CD14-positive monocyte (primary cell): Measurements from ENCODE around the gene VAMP5. TPM values are rescaled to one million over a fixed set of nuclear protein-coding genes. Genes with fewer than 3 reads are reported as not detected.

Experiments used
- DNase-seq, 3 donors: peaks; one replicate each; pipeline ENCODE4 v3.0.0-alpha.2; 2011 to 2022
- H2AFZ ChIP-seq: 2 replicates; pipeline ENCODE4 v1.6.0; 2012; ENCODE audit warnings: mild to moderate bottlenecking, low read depth, low read length, inconsistent platforms; ENCODE audit not compliant: insufficient read depth, poor library complexity, severe bottlenecking
- H3K27ac ChIP-seq, 2 donors: 1 replicate in 1 of 2; 2 replicates in 1 of 2; pipeline ENCODE4 v1.5.1; 2012 to 2013; ENCODE audit warnings: low read length in 2 of 2, control low read depth in 1 of 2, inconsistent platforms in 1 of 2, low read depth in 1 of 2, mild to moderate bottlenecking in 1 of 2
- H3K27me3 ChIP-seq, 2 donors: one replicate each; pipeline versions ENCODE4 v1.6.0 to v1.6.1; 2011 to 2013; ENCODE audit warnings: low read length in 2 of 2; ENCODE audit not compliant: control insufficient read depth in 2 of 2, insufficient read depth in 2 of 2
- H3K36me3 ChIP-seq, 2 donors: replicated peaks in 1 of 2; 1 replicate in 1 of 2; 2 replicates in 1 of 2; pipeline versions ENCODE4 v1.5.1 to v1.6.1; 2012 to 2013; ENCODE audit warnings: low read length in 2 of 2, control low read depth in 1 of 2, inconsistent platforms in 1 of 2, mild to moderate bottlenecking in 1 of 2; ENCODE audit not compliant: insufficient read depth in 2 of 2, control insufficient read depth in 1 of 2
- H3K4me1 ChIP-seq, 2 donors: 1 replicate in 1 of 2; 2 replicates in 1 of 2; pipeline versions ENCODE4 v1.5.1 to v1.6.1; 2012 to 2013; ENCODE audit warnings: low read length in 2 of 2, control low read depth in 1 of 2, inconsistent platforms in 1 of 2, mild to moderate bottlenecking in 1 of 2, moderate library complexity in 1 of 2; ENCODE audit not compliant: insufficient read depth in 2 of 2, control insufficient read depth in 1 of 2
- H3K4me2 ChIP-seq: replicated peaks from 2 replicates; pipeline ENCODE3; 2012; ENCODE audit warnings: low read length, moderate library complexity, mild to moderate bottlenecking; ENCODE audit not compliant: poor library complexity, severe bottlenecking; ENCODE audit errors: extremely low read depth
- H3K4me3 ChIP-seq, 3 experiments: fragments of 200-600 bp in 1 of 3; sonication (generic) in 1 of 3; replicated peaks in 1 of 3; 1 replicate in 2 of 3; 2 replicates in 1 of 3; pipeline ENCODE4 v1.5.1; 2011 to 2013; ENCODE audit warnings: low read length in 3 of 3, mild to moderate bottlenecking in 3 of 3, control low read depth in 2 of 3, low read depth in 2 of 3, inconsistent platforms in 1 of 3, moderate library complexity in 1 of 3
- H3K79me2 ChIP-seq: 2 replicates; pipeline ENCODE4 v1.6.0; 2012; ENCODE audit warnings: mild to moderate bottlenecking, control low read depth, inconsistent platforms, low read length, moderate library complexity; ENCODE audit not compliant: insufficient read depth
- H3K9ac ChIP-seq: 2 replicates; pipeline ENCODE4 v1.6.0; 2017; ENCODE audit warnings: low read length, mild to moderate bottlenecking; ENCODE audit not compliant: insufficient read depth, poor library complexity, severe bottlenecking
- H3K9me3 ChIP-seq, 2 donors: replicated peaks in 1 of 2; 1 replicate in 1 of 2; 2 replicates in 1 of 2; pipeline versions ENCODE4 v1.5.1 to v1.6.1; 2012 to 2013; ENCODE audit warnings: low read length in 2 of 2, control low read depth in 1 of 2; ENCODE audit not compliant: control insufficient read depth in 1 of 2, insufficient read depth in 1 of 2
- H4K20me1 ChIP-seq: 2 replicates; pipeline ENCODE4 v1.6.0; 2012; ENCODE audit warnings: mild to moderate bottlenecking, low read length, control low read depth, moderate library complexity; ENCODE audit not compliant: insufficient read depth
- H3K27ac Mint-ChIP-seq, 7 donors: one replicate each; pipeline ENCODE4 v1.8.0; 2020; ENCODE audit warnings: mild to moderate bottlenecking in 7 of 7, mixed read lengths in 7 of 7, moderate library complexity in 6 of 7, inconsistent platforms in 2 of 7
- H3K27me3 Mint-ChIP-seq, 3 donors: one replicate each; pipeline ENCODE4 v1.8.0; 2021 to 2022; ENCODE audit warnings: low read depth in 3 of 3, mild to moderate bottlenecking in 3 of 3, mixed read lengths in 3 of 3, moderate library complexity in 3 of 3, inconsistent platforms in 1 of 3
- H3K36me3 Mint-ChIP-seq, 2 donors: one replicate each; pipeline ENCODE4 v1.8.0; 2020; ENCODE audit warnings: mixed read lengths in 2 of 2, inconsistent platforms in 1 of 2, mild to moderate bottlenecking in 1 of 2
- H3K4me1 Mint-ChIP-seq: one replicate; pipeline ENCODE4 v1.8.0; 2020; ENCODE audit warnings: mild to moderate bottlenecking, mixed read lengths
- H3K4me3 Mint-ChIP-seq, 2 donors: one replicate each; pipeline ENCODE4 v1.8.0; 2020; ENCODE audit warnings: mild to moderate bottlenecking in 2 of 2, mixed read lengths in 2 of 2, moderate library complexity in 1 of 2
- H3K9me3 Mint-ChIP-seq, 7 donors: one replicate each; pipeline ENCODE4 v1.8.0; 2020 to 2022; ENCODE audit warnings: mixed read lengths in 7 of 7, mild to moderate bottlenecking in 6 of 7, moderate library complexity in 6 of 7, inconsistent platforms in 2 of 7
- WGBS: methylation state at CpG from one replicate; pipeline ENCODE4 v1.1.5; 2013; ENCODE audit warnings: missing lambda C conversion rate; ENCODE audit not compliant: insufficient coverage; 5-methylcytosine and 5-hydroxymethylcytosine counted together
- intact Hi-C, 2 donors: fragments of 100-400 bp; cut with micrococcal nuclease; formaldehyde crosslinking; loops; one replicate each; pipeline versions ENCODE4 v1.15.0 to v1.15.1; 2023
- polyA plus RNA-seq, 3 donors: library from polyadenylated mRNA; depleted of rRNA in 1 of 3; unstranded in 2 of 3; stranded (reverse) in 1 of 3; fragments of 300-500 nt in 2 of 3; fragments of >200 nt in 1 of 3; fragmentation: Illumina TruSeq in 2 of 3; gene quantifications; 1 replicate in 2 of 3; 2 replicates in 1 of 3; pipeline ENCODE4 v1.2.3, GENCODE V29; 2012 to 2021
- TF ChIP-seq, protein P1 (sequence below): fragments of 200-600 bp; IDR thresholded peaks from one replicate; pipeline ENCODE4 v1.8.0; 2022; ENCODE audit warnings: antibody characterized with exemption, mild to moderate bottlenecking

Gene VAMP5
- polyA plus RNA-seq, 3 donors: 154 to 251 (median 171) TPM

DNA sequence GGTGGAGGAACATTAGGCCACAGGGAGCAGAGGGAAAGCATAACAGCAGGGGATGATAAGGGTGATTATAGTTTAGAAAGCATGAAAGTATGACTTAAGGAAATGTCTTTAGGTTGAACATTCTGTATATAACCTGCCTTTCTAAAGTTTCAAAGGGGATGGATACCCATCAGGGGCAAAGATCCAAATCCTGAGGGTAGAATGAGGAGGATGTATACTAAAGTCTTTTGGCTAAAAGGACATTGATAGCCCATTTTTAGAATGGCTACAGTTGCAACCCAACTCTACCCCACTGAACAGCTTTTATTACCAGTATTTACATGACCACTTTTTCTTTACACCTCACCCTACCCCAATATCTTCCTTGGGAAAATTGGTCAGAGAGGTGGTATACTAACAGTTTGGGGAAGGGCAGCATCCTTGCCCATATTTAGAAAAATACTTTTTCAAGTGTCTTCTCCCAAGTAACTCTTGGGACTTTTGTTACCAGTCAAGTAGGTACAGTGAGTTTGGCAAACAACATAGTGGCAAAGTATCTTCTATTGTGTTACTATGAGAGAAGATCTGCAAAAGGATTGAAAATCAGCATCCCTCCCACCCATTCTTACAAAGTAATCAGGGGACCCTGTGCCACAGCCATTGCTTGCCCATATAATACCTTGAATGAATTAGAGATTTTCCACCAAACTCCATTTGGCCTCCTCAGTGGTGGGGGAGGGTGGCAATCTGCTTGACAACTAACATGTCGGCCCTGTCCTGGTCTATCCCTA, 37.0 kb upstream of the VAMP5 start:
- peaks cover 56 to 81% of the 10 kb centered on the region in 2 donors for H3K36me3 Mint-ChIP-seq
- Histone ChIP-seq H4K20me1 (peaks cover 48% of the 10 kb centered on the region), H3K9me3 (no peaks in the 10 kb centered on the region), H3K36me3 (peaks cover 46 to 84% of the 10 kb centered on the region in 2 donors), H3K79me2 (peaks cover 13% of the 10 kb centered on the region), H2AFZ (no peak overlapping the region), H3K27me3 (no peaks in the 10 kb centered on the region), H3K4me1 (peaks cover 19 to 27% of the 10 kb centered on the region in 2 donors), H3K27ac (no peak overlapping the region), H3K9ac (no peak overlapping the region), H3K4me2 (no peak overlapping the region), H3K4me3 (no peak overlapping the region)
- TF ChIP-seq, protein P1, sequence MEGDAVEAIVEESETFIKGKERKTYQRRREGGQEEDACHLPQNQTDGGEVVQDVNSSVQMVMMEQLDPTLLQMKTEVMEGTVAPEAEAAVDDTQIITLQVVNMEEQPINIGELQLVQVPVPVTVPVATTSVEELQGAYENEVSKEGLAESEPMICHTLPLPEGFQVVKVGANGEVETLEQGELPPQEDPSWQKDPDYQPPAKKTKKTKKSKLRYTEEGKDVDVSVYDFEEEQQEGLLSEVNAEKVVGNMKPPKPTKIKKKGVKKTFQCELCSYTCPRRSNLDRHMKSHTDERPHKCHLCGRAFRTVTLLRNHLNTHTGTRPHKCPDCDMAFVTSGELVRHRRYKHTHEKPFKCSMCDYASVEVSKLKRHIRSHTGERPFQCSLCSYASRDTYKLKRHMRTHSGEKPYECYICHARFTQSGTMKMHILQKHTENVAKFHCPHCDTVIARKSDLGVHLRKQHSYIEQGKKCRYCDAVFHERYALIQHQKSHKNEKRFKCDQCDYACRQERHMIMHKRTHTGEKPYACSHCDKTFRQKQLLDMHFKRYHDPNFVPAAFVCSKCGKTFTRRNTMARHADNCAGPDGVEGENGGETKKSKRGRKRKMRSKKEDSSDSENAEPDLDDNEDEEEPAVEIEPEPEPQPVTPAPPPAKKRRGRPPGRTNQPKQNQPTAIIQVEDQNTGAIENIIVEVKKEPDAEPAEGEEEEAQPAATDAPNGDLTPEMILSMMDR: no peak
- WGBS: no CpG with 5 or more reads among the region's 1 CpG
- no peak for DNase-seq
- H3K27ac Mint-ChIP-seq: peak overlapping the region in 5 of 7 donors; percentile 4 to 66 (median 40)
- no peaks in the 10 kb centered on the region for H3K9me3 Mint-ChIP-seq
- no peak overlapping the region for H3K4me3 Mint-ChIP-seq
- H3K4me1 Mint-ChIP-seq: peaks cover 31% of the 10 kb centered on the region
- peaks cover 0 to 2% (median 0%) of the 10 kb centered on the region in 3 donors for H3K27me3 Mint-ChIP-seq
- intact Hi-C loops: no loop called here

DNA sequence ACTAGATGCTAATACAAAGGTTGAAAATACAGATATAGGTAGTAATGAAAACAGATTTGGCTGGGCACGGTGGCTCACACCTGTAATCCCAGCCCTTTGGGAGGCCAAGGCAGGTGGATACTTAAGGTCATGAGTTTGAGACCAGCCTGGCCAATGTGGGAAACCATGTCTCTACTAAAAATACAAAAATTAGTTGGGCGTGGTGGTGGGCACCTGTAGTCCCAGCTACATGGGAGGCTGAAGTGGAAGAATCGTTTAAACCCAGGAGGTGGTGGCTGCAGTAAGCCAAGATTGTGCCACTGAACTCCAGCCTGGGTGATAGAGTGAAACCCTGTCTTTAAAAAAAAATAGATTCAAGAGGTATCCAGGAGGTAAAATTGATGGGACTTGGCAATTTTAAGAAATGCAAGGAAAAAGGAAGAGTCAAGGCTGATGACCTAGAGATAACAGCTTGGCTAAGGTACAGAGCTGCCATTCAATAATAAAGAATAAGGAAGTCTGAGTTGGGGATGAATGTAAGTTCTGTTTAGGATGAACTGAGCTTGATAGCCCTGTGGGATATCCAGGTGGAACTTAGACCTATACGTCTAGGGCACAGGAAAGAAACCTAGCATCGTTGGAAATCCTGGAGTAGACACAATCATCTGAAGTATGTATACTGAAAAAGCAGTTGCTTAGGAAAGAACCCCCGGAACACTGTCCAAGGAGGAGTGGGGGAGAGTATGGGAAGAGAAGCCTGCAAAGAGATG, 36.2 kb upstream of the VAMP5 start:
- no peak overlapping the region for H3K27ac ChIP-seq
- H3K9me3 Mint-ChIP-seq: no peaks in the 10 kb centered on the region

More for the DNA sequence above, 36.2 kb upstream of the VAMP5 start:
- H3K27me3 Mint-ChIP-seq: peaks cover 0 to 2% (median 0%) of the 10 kb centered on the region in 3 donors
- peaks cover 56 to 81% of the 10 kb centered on the region in 2 donors for H3K36me3 Mint-ChIP-seq
- intact Hi-C loops: no loop called here
- no peak overlapping the region for H3K9ac ChIP-seq
- peaks cover 6% of the 10 kb centered on the region for H3K79me2 ChIP-seq
- H4K20me1 ChIP-seq: peaks cover 41% of the 10 kb centered on the region
- no peak for DNase-seq
- no peak overlapping the region for H3K4me3 ChIP-seq
- H3K4me2 ChIP-seq: no peak overlapping the region
- H2AFZ ChIP-seq: no peak overlapping the region
- peaks cover 19 to 27% of the 10 kb centered on the region in 2 donors for H3K4me1 ChIP-seq
- TF ChIP-seq, protein P1: no peak
- no peak overlapping the region for H3K4me3 Mint-ChIP-seq
- 80% methylated on average over 3 of the region's 6 CpGs for WGBS
- peaks cover 45 to 84% of the 10 kb centered on the region in 2 donors for H3K36me3 ChIP-seq
- peak overlapping the region in 5 of 7 donors; percentile 47 to 82 (median 74) for H3K27ac Mint-ChIP-seq
- H3K4me1 Mint-ChIP-seq: peaks cover 28% of the 10 kb centered on the region
- no peaks in the 10 kb centered on the region for H3K9me3 ChIP-seq
- H3K27me3 ChIP-seq: no peaks in the 10 kb centered on the region
